Central memory CD8-positive, alpha-beta T cell (primary cell): ENCODE results near the gene CAPN8.

Experiments used
- ATAC-seq: fragments of 150-1000 bp; cut with Tn5 transposase; replicated peaks from 2 replicates; pipeline ENCODE4 v1.10.0; 2022; ENCODE audit warnings: mild to moderate bottlenecking, moderate FRiP score, moderate number of reproducible peaks; ENCODE audit not compliant: poor library complexity, severe bottlenecking; ENCODE audit errors: extremely low read depth
- DNase-seq, 2 donors: peaks; one replicate each; pipeline ENCODE4 v3.0.0; 2021; ENCODE audit warnings: low spot score in 2 of 2
- H3K27ac Mint-ChIP-seq: one replicate; pipeline ENCODE4 v1.8.0; 2022; ENCODE audit warnings: low read depth, mild to moderate bottlenecking, moderate library complexity, mixed read lengths
- H3K27me3 Mint-ChIP-seq: one replicate; pipeline ENCODE4 v1.8.0; 2022; ENCODE audit warnings: mixed read lengths
- H3K36me3 Mint-ChIP-seq: one replicate; pipeline ENCODE4 v1.8.0; 2022; ENCODE audit warnings: mild to moderate bottlenecking, moderate library complexity, mixed read lengths; ENCODE audit not compliant: insufficient read depth
- H3K4me1 Mint-ChIP-seq: one replicate; pipeline ENCODE4 v1.8.0; 2022; ENCODE audit warnings: mixed read lengths
- H3K4me3 Mint-ChIP-seq: one replicate; pipeline ENCODE4 v1.8.0; 2022; ENCODE audit warnings: mild to moderate bottlenecking, moderate library complexity, mixed read lengths
- H3K9me3 Mint-ChIP-seq: one replicate; pipeline ENCODE4 v1.8.0; 2022; ENCODE audit warnings: mixed read lengths

The CAPN8 gene

DNA sequence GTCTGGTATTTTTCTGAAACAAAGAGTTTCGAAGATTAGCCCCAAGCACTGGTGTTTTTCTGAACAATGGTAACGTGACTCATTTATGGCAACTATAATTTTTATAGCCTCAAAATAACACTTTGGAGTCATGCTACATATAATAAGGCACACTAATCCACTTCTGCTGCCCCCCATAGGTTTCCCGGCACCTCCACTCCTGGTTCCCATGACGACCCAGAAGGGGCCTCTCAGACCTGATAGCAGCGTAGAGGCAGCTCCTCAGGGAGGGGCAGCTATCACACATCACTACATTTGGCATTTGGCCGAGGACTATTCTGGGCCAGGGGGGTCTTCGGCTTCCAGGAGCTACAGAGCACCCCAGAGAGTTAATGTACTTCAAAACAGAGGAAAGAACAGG, 23.3 kb downstream of the CAPN8 start:
- no peak overlapping the region for H3K4me3 Mint-ChIP-seq
- no peak for DNase-seq
- no peak for ATAC-seq
- no peaks in the 10 kb centered on the region for H3K36me3 Mint-ChIP-seq
- peaks cover 32% of the 10 kb centered on the region for H3K27me3 Mint-ChIP-seq
- H3K4me1 Mint-ChIP-seq, result peaks cover 6% of the 10 kb centered on the region
- peaks cover 12% of the 10 kb centered on the region for H3K9me3 Mint-ChIP-seq
- no peak overlapping the region for H3K27ac Mint-ChIP-seq

DNA sequence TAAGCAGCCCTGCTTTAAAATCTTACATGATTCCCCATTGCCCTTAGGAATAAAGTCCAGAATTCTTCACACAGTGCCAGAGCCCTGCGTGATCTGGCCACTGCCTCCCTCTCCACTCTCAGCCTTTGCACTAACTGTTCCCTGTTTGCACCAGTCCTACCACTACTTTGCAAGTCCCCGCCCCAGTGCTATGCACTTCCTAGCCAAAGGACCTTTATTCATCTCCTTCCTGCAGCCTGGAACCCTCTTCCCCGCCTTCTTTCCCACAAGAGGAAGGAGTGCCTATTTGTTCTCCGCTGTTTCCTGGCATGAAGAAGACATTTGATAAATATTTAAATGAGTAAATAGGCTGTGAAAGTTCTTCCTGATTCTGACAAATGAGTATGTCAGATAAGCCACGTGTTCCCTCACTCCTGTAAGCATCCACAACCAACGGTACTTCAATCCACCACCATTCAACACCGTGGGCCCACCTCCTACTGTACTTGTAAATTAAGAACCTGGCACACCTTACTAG, 23.9 kb downstream of the CAPN8 start:
- peaks cover 12% of the 10 kb centered on the region for H3K9me3 Mint-ChIP-seq
- no peak overlapping the region for H3K4me3 Mint-ChIP-seq
- DNase-seq (no peak), ATAC-seq (no peak)
- H3K27me3 Mint-ChIP-seq, result peaks cover 39% of the 10 kb centered on the region
- no peak overlapping the region for H3K27ac Mint-ChIP-seq
- H3K4me1 Mint-ChIP-seq, result peaks cover 6% of the 10 kb centered on the region
- no peaks in the 10 kb centered on the region for H3K36me3 Mint-ChIP-seq

DNA sequence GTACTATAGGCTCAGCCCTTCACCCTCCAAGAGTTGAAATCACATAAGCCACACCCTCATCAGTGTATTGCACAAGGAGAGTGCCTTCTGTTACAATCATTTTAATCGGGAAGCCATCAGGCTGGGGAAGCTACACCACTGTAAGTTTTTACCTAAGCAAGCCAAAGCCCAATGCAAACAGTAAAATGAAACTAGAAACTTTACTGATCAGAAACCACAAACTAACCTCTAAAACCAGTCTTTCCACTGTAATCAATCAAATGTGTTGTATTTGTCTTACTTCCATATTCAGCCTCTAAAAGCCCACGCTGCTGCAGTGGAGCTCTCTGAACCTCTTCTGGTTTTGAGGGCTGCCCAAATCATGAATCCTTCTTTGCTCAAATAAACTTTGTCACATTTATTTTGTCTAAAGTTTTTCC, 26.2 kb downstream of the CAPN8 start:
- no peak for ATAC-seq
- Mint-ChIP-seq H3K9me3 (peaks cover 12% of the 10 kb centered on the region), H3K27ac (no peak overlapping the region), H3K36me3 (no peaks in the 10 kb centered on the region), H3K27me3 (peaks cover 41% of the 10 kb centered on the region), H3K4me3 (no peak overlapping the region), H3K4me1 (peaks cover 6% of the 10 kb centered on the region)
- DNase-seq, result no peak

DNA sequence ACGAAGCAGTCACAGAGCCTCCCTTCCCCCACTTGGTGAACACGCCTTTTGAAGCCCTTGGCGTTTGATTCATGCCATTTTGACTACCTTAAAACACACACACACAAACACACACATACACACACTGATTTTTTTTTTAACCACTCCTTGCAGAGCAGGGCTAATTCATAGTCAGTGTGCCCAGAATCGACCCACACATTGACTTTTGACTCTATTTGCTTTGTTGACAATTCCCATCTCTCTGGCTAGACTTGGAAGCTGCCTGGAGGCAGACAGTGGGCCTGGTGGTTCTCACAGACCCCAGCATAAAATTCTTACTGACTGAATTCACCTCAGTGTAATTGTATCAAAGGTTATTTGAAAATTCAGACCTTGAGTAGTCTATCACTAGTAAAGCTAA, 30.3 kb downstream of the CAPN8 start:
- DNase-seq, result no peak
- Mint-ChIP-seq H3K4me3 (no peak overlapping the region), H3K9me3 (peaks cover 14% of the 10 kb centered on the region), H3K27me3 (peaks cover 29% of the 10 kb centered on the region), H3K27ac (no peak overlapping the region), H3K4me1 (peaks cover 6% of the 10 kb centered on the region), H3K36me3 (no peaks in the 10 kb centered on the region)
- ATAC-seq, result no peak

DNA sequence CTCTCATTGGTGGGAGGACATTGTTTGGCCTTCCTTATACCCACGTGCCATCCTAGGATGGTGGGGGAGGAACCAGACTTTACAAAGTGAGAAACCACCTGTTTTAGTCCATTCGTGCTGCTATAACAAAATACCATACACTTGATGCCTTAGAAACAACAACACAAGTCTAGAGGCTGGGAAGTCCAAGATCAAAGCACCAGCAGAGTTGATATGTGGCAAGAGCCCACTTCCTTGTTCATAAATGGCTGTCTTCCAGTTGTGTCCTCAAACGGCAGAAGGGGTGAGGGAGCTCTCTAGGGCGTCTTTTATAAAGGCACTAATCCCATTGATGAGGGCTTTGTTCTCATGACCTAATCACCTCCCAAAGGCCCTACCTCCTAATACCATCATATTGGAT, 31.1 kb downstream of the CAPN8 start:
- Mint-ChIP-seq H3K36me3 (no peaks in the 10 kb centered on the region), H3K4me3 (no peak overlapping the region), H3K27me3 (peaks cover 28% of the 10 kb centered on the region), H3K4me1 (no peaks in the 10 kb centered on the region), H3K9me3 (peaks cover 8% of the 10 kb centered on the region), H3K27ac (no peak overlapping the region)
- DNase-seq (no peak), ATAC-seq (no peak)

DNA sequence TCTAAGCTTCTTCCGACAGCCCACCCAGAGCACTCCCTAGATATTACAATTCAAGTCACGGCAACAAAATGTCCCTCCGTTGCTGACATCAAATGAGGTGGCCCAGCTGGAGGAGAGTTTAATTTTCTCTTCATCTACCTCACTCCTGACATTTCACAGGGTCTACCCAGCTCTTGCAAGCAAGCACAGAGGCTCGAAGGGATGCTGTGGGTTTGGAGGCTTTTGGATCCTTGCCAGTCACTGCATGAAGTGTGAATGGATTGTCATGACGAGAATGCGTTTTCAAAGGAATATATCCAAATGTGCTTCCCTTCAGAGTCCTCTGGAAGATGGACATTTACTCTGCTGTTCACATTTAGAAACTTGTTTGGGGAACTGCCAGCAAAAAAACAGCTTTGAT, 33.5 kb downstream of the CAPN8 start:
- H3K27ac Mint-ChIP-seq, result no peak overlapping the region
- peaks cover 8% of the 10 kb centered on the region for H3K9me3 Mint-ChIP-seq
- peaks cover 25% of the 10 kb centered on the region for H3K27me3 Mint-ChIP-seq
- DNase-seq (no peak), ATAC-seq (no peak)
- H3K4me3 Mint-ChIP-seq, result no peak overlapping the region
- H3K4me1 Mint-ChIP-seq, result no peaks in the 10 kb centered on the region
- H3K36me3 Mint-ChIP-seq, result no peaks in the 10 kb centered on the region

- H3K4me3 Mint-ChIP-seq, result no peak overlapping the region
- no peaks in the 10 kb centered on the region for H3K36me3 Mint-ChIP-seq
- no peak overlapping the region for H3K27ac Mint-ChIP-seq
- DNase-seq (no peak), ATAC-seq (no peak)
- H3K9me3 Mint-ChIP-seq, result peaks cover 8% of the 10 kb centered on the region
- no peaks in the 10 kb centered on the region for H3K4me1 Mint-ChIP-seq
- peaks cover 21% of the 10 kb centered on the region for H3K27me3 Mint-ChIP-seq
Measured at GRCh38 chr1:223631473-223631872, 34.0 kb downstream of the CAPN8 start.

DNA sequence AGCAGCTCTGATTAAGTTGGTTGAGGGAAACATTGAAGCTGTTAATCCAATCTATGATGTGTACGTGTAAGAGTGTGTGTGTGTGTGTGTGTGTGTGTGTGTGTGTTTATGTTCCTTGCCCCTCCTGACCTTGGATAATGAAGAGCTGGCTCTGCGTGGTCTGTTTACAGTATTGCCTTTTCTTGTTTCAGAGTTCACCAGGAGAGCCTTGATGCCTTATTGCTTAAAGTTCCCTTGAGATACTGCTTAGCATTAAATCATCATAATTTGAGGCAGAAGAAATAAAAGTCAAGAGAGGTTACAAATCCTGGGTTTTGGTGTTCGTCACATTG, 36.4 kb downstream of the CAPN8 start:
- DNase-seq (no peak), ATAC-seq (no peak)
- Mint-ChIP-seq H3K27me3 (peaks cover 17% of the 10 kb centered on the region), H3K4me3 (no peak overlapping the region), H3K9me3 (peaks cover 7% of the 10 kb centered on the region), H3K36me3 (no peaks in the 10 kb centered on the region), H3K27ac (no peak overlapping the region), H3K4me1 (no peaks in the 10 kb centered on the region)

DNA sequence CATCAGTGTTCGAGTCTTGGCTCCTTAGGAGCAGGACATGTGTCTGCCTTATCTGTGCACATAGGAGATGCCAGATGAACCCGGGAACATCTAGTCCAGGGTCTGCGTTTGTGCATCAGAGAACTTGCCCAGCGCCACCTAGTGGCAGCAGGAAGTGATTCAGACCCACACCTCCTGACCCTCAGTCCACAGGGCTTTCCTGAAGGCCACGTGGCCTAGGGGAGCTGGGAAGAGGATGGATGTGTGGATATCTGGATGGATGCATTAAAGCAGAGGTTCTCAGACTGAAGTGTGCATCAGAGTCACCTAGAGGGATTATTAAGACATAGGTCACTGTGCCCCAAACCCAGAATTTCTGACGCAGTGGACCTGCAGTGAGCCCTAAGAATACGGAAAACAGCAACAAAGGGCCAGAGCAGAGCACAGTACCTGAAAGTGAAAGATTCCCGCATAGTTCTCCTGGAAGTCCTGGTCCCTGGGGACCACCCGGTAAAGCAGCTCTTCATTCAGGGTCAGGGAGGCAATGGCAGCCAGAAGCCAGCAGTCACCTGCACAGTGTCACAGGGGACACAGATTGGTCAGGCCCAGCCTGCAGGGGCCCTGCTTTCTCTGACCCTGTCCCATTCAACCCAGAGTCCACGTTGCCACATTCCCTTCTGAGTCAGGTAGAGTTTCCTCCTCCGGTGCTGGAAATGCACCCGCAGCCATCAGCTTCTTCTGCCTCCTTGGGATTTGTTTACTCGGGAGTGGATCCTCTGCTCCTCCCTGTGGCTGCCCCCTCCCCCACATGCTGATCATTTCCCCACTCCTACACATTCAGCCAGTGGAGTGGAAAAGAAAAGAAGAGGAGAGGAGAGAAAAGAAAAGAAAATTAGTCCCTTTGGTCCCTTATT, 37.0 kb downstream of the CAPN8 start:
- Mint-ChIP-seq H3K4me3 (no peak overlapping the region), H3K9me3 (peaks cover under 1% of the 10 kb centered on the region), H3K27me3 (peaks cover 11% of the 10 kb centered on the region), H3K4me1 (no peaks in the 10 kb centered on the region), H3K27ac (no peak overlapping the region), H3K36me3 (no peaks in the 10 kb centered on the region)
- DNase-seq, result no peak
- ATAC-seq, result no peak

GRCh38 chr1:223622132-223622842, 43.2 kb downstream of the CAPN8 start:
- no peak for DNase-seq

GRCh38 chr1:223621312-223621734, 44.2 kb downstream of the CAPN8 start:
- Mint-ChIP-seq H3K27ac (no peak overlapping the region), H3K4me3 (no peak overlapping the region), H3K27me3 (no peaks in the 10 kb centered on the region), H3K36me3 (no peaks in the 10 kb centered on the region), H3K9me3 (no peaks in the 10 kb centered on the region), H3K4me1 (no peaks in the 10 kb centered on the region)
- ATAC-seq (no peak), DNase-seq (no peak)

More at GRCh38 chr1:223622132-223622842, 43.2 kb downstream of the CAPN8 start:
- Mint-ChIP-seq H3K27ac (no peak overlapping the region), H3K36me3 (no peaks in the 10 kb centered on the region), H3K27me3 (no peaks in the 10 kb centered on the region), H3K9me3 (no peaks in the 10 kb centered on the region), H3K4me1 (no peaks in the 10 kb centered on the region), H3K4me3 (no peak overlapping the region)
- ATAC-seq, result no peak

DNA sequence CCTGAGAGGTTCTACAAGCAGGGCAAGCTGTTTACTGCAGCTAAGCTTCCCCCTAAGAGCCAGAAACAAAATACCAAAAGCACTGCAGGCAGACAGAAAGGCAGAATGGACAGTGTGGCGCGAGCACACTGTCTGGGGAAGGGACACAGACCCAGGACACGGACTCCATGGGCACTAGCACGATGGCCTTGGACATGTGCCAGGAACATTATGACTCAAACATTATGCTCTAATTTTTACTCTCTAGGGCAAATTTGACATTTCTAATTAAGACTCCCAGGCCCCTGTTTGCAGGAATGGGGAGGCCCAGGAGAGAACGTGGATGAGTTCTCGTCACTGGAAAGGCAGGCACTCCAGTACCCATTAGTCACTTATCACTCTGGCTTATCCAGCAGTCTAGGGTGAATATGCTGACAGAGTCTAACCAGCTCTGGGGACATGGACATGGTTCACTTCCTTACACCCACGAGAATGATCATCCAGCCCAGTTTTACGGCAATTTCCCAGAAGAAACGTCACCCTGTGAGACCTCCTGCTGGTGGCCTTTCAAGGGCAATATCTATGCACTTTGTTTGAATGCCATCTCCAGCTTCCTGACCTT, 45.1 kb downstream of the CAPN8 start:
- no peak overlapping the region for H3K27ac Mint-ChIP-seq
- no peaks in the 10 kb centered on the region for H3K27me3 Mint-ChIP-seq
- H3K9me3 Mint-ChIP-seq, result no peaks in the 10 kb centered on the region
- no peaks in the 10 kb centered on the region for H3K4me1 Mint-ChIP-seq
- H3K4me3 Mint-ChIP-seq, result no peak overlapping the region
- no peak for DNase-seq
- H3K36me3 Mint-ChIP-seq, result no peaks in the 10 kb centered on the region
- ATAC-seq, result no peak
